ENCODE results near the gene EIF5AL1. TPM values are rescaled to one million over a fixed set of nuclear protein-coding genes. Genes with fewer than 3 reads are reported as not detected.

Gene EIF5AL1
- total and polyA plus RNA-seq, 2 donors (not counting 1 experiment from before 2014, with no cell fraction given), result 0.76 to 1.7 TPM

- intact Hi-C loops (cut with micrococcal nuclease), result no loop called here
Observed at GRCh38 chr10:79465341-79465740, 47.0 kb upstream of the EIF5AL1 start.

More at GRCh38 chr10:79465341-79465740, 47.0 kb upstream of the EIF5AL1 start:
- Histone ChIP-seq H3K36me3 (replicated peaks in 1 of 2; ENCODE audit: control extremely low read depth in 1 of 2, control insufficient read depth in 1 of 2, extremely low read depth in 1 of 2, insufficient read depth in 2 of 2, low read length in 1 of 2) (no peaks in the 10 kb centered on the region), H3K4me1 (ENCODE audit: control insufficient read depth in 2 of 2, insufficient read depth in 2 of 2, low read length in 2 of 2) (no peaks in the 10 kb centered on the region), H3K9me3 (ENCODE audit: control extremely low read depth in 1 of 3, control insufficient read depth in 2 of 3, insufficient read depth in 1 of 3, low read length in 2 of 3) (peaks cover 0 to 3% (median 0%) of the 10 kb centered on the region in 3 donors), H3K4me3 (ENCODE audit: control extremely low read depth in 1 of 5, extremely low read depth in 1 of 5, insufficient read depth in 1 of 5, low read depth in 2 of 5, low read length in 4 of 5) (no peak overlapping the region), H3K4me2 (replicated peaks; ENCODE audit: low read depth, low read length, poor library complexity, severe bottlenecking) (no peak overlapping the region), H3K27ac (ENCODE audit: low read length in 2 of 2) (no peak overlapping the region), H3K27me3 (replicated peaks in 1 of 4; ENCODE audit: control extremely low read depth in 1 of 4, control insufficient read depth in 3 of 4, insufficient read depth in 4 of 4, low read length in 3 of 4) (peaks cover 0 to 8% (median 2%) of the 10 kb centered on the region in 4 experiments), H2AFZ (ENCODE audit: insufficient read depth, low read depth, low read length, poor library complexity, severe bottlenecking) (no peak overlapping the region), H3K9ac (ENCODE audit: low read length) (no peak overlapping the region), H4K20me1 (ENCODE audit: control insufficient read depth, insufficient read depth, low read length, poor library complexity, severe bottlenecking) (no peaks in the 10 kb centered on the region), H3K79me2 (ENCODE audit: control insufficient read depth, insufficient read depth, low read length) (no peaks in the 10 kb centered on the region)
- WGBS (ENCODE audit: insufficient coverage), result 100% methylated on average over 2 of the region's 3 CpGs
- DNase-seq (no peak), ATAC-seq (ENCODE audit: low read depth) (no peak)
- Mint-ChIP-seq H3K4me3 (no peak overlapping the region), H3K4me1 (no peaks in the 10 kb centered on the region), H3K27ac (no peak overlapping the region), H3K27me3 (peaks cover 12% of the 10 kb centered on the region), H3K9me3 (ENCODE audit: insufficient read depth) (no peaks in the 10 kb centered on the region)
- ChIA-PET CTCF (interaction anchor here (0.6 to 1.7 kb wide), 4 partner anchors 19 to 121 kb away, joined by 3 to 5 read pairs (median 4); no protein-coding TSS in a partner anchor), POLR2A (no interaction called here)
- no peak for TF ChIP-seq EZH2 (IDR thresholded peaks at IDR 0.05; ENCODE audit: borderline replicate concordance, insufficient read depth, low read depth, low read length, poor library complexity, severe bottlenecking)
- TF ChIP-seq CTCF (IDR thresholded peaks at IDR 0.05), result no peak
